22Rv1 (cell line): ENCODE measurements around the gene PCDHGB2.

Experiments used
- ZFX ChIP-seq: fragments of 450-650 bp; IDR thresholded peaks from 2 replicates; pipeline ENCODE4 v1.6.1; 2017; ENCODE audit warnings: antibody characterized with exemption, borderline replicate concordance
- TF ChIP-seq, protein P1 (sequence below): fragments of 450-650 bp; IDR thresholded peaks from 2 replicates; pipeline ENCODE4 v1.5.1; 2017; ENCODE audit warnings: mild to moderate bottlenecking

DNA sequence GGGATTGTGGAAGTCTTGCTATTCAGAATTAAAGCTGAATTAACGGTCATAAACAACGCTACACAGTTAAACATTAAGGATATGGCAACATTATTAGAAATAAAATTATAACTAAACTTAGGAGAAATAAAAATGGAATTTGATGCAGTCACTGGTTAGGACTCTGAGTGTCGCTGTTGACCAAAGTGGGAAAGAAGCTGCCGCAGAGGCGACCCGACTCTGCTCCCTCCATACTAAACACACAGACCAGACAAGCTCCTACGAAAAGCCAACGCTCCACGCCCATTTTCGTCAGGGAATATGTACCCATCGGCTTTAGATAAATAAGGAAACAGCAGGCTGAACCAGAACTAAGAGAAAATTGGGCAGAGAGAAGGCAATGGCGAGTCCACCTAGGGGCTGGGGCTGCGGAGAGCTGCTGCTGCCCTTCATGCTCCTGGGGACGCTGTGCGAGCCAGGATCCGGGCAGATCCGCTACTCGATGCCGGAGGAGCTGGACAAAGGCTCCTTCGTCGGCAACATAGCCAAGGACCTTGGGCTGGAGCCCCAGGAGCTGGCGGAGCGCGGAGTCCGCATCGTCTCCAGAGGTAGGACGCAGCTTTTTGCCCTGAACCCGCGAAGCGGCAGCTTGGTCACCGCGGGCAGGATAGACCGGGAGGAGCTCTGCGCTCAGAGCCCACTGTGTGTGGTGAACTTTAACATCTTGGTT, 4.3 kb downstream of the PCDHGB2 start, which contains the start of gene PCDHGA5:
- TF ChIP-seq, protein P1, sequence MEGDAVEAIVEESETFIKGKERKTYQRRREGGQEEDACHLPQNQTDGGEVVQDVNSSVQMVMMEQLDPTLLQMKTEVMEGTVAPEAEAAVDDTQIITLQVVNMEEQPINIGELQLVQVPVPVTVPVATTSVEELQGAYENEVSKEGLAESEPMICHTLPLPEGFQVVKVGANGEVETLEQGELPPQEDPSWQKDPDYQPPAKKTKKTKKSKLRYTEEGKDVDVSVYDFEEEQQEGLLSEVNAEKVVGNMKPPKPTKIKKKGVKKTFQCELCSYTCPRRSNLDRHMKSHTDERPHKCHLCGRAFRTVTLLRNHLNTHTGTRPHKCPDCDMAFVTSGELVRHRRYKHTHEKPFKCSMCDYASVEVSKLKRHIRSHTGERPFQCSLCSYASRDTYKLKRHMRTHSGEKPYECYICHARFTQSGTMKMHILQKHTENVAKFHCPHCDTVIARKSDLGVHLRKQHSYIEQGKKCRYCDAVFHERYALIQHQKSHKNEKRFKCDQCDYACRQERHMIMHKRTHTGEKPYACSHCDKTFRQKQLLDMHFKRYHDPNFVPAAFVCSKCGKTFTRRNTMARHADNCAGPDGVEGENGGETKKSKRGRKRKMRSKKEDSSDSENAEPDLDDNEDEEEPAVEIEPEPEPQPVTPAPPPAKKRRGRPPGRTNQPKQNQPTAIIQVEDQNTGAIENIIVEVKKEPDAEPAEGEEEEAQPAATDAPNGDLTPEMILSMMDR = no peak
- no peak for TF ChIP-seq ZFX
